HepG2 (cell line): ENCODE data around the gene OR1I1. TPM values are rescaled to one million over a fixed set of nuclear protein-coding genes. Genes with fewer than 3 reads are reported as not detected.

ENCODE experiments used
- ATF2 ChIP-seq: sonication (generic); formaldehyde crosslinking; IDR thresholded peaks from 2 replicates; pipeline ENCODE4 v1.4.0; 2020; ENCODE audit warnings: missing genetic modification reagents
- ATF6 ChIP-seq: sonication (generic); formaldehyde crosslinking; conservative IDR thresholded peaks from 2 replicates; pipeline ENCODE4 v1.4.0; 2020; ENCODE audit warnings: missing genetic modification reagents
- CBX1 ChIP-seq: IDR thresholded peaks from one replicate; pipeline ENCODE4 v1.6.1; 2016; ENCODE audit warnings: antibody characterized with exemption, low read depth
- CHD4 ChIP-seq: fragments of 200-600 bp; sonication (generic); IDR thresholded peaks from 2 replicates; pipeline ENCODE4 v1.7.0; 2017; ENCODE audit warnings: mild to moderate bottlenecking, low read length, borderline replicate concordance
- KDM5A ChIP-seq: fragments of 200-600 bp; sonication (generic); IDR thresholded peaks from 2 replicates; pipeline ENCODE4 v1.7.0; 2018; ENCODE audit warnings: antibody characterized with exemption, mild to moderate bottlenecking, low read length, borderline replicate concordance
- LBX2 ChIP-seq: sonication (generic); formaldehyde crosslinking; IDR thresholded peaks from 2 replicates; pipeline ENCODE4 v1.5.0; 2020; ENCODE audit warnings: missing genetic modification reagents, mild to moderate bottlenecking, borderline replicate concordance
- NFKB2 ChIP-seq: sonication (generic); formaldehyde crosslinking; IDR thresholded peaks from 2 replicates; pipeline ENCODE4 v1.4.0; 2020; ENCODE audit warnings: missing genetic modification reagents, borderline replicate concordance
- NFYC ChIP-seq: IDR thresholded peaks from 2 replicates; pipeline ENCODE4 v1.6.1; 2016; ENCODE audit warnings: missing genetic modification reagents, missing compliant biosample characterization
- NR2F6 ChIP-seq, 2 experiments: IDR thresholded peaks; 2 replicates each; pipeline ENCODE4 v1.6.1; 2016; ENCODE audit warnings: antibody characterized with exemption in 1 of 2, mild to moderate bottlenecking in 1 of 2
- PHB2 ChIP-seq: fragments of 450-650 bp; IDR thresholded peaks from 2 replicates; pipeline ENCODE4 v1.6.1; 2018; ENCODE audit not compliant: partially characterized antibody
- RBAK ChIP-seq: sonication (generic); formaldehyde crosslinking; IDR thresholded peaks from 2 replicates; pipeline ENCODE4 v1.5.1; 2020; ENCODE audit warnings: mild to moderate bottlenecking, missing genetic modification reagents
- SIN3A ChIP-seq: IDR thresholded peaks from 2 replicates; pipeline ENCODE4 v1.6.1; 2011; ENCODE audit warnings: low read depth, mild to moderate bottlenecking, control low read depth, low read length, borderline replicate concordance
- SRSF1 ChIP-seq: fragments of 200-400 bp; formaldehyde crosslinking; optimal IDR thresholded peaks from 2 replicates; pipeline ENCODE3; 2017; ENCODE audit warnings: mild to moderate bottlenecking, low read depth, low read length, moderate library complexity
- THAP9 ChIP-seq: sonication (generic); formaldehyde crosslinking; IDR thresholded peaks from 2 replicates; pipeline ENCODE4; 2020; ENCODE audit warnings: missing genetic modification reagents, mild to moderate bottlenecking, borderline replicate concordance
- ZBTB7B ChIP-seq: sonication (generic); formaldehyde crosslinking; IDR thresholded peaks from 2 replicates; pipeline ENCODE4 v1.4.0; 2020; ENCODE audit warnings: missing genetic modification reagents
- ZFP82 ChIP-seq: sonication (generic); formaldehyde crosslinking; IDR thresholded peaks from 2 replicates; pipeline ENCODE4 v1.5.1; 2020; ENCODE audit warnings: mild to moderate bottlenecking, missing genetic modification reagents, borderline replicate concordance
- ZFY ChIP-seq: sonication (generic); formaldehyde crosslinking; IDR thresholded peaks from 2 replicates; pipeline ENCODE4 v1.4.0; 2020; ENCODE audit warnings: missing genetic modification reagents
- ZNF230 ChIP-seq: sonication (generic); formaldehyde crosslinking; IDR thresholded peaks from 2 replicates; pipeline ENCODE4 v1.4.0; 2020; ENCODE audit warnings: mild to moderate bottlenecking, missing genetic modification reagents
- ZNF331 ChIP-seq: sonication (generic); formaldehyde crosslinking; IDR thresholded peaks from 2 replicates; pipeline ENCODE4 v1.4.0; 2020; ENCODE audit warnings: missing genetic modification reagents
- ZNF335 ChIP-seq: sonication (generic); formaldehyde crosslinking; IDR thresholded peaks from 2 replicates; pipeline ENCODE4 v1.4.0; 2020; ENCODE audit warnings: missing genetic modification reagents
- ZNF746 ChIP-seq: sonication (generic); formaldehyde crosslinking; IDR thresholded peaks from 2 replicates; pipeline ENCODE4 v1.8.0; 2022; ENCODE audit warnings: mild to moderate bottlenecking, missing genetic modification reagents
- ZNF83 ChIP-seq: sonication (generic); formaldehyde crosslinking; IDR thresholded peaks from 2 replicates; pipeline ENCODE4 v1.4.0; 2020; ENCODE audit warnings: missing genetic modification reagents, mild to moderate bottlenecking, borderline replicate concordance
- ZSCAN21 ChIP-seq: sonication (generic); formaldehyde crosslinking; IDR thresholded peaks from 2 replicates; pipeline ENCODE4 v1.8.0; 2022; ENCODE audit warnings: mild to moderate bottlenecking, missing genetic modification reagents, moderate library complexity, borderline replicate concordance
- polyA plus RNA-seq, 8 experiments: library from polyadenylated mRNA; depleted of rRNA in 3 of 8; stranded (reverse) in 7 of 8; unstranded in 1 of 8; fragments of >200 nt; fragmentation: Illumina TruSeq in 4 of 8; extraction: Trizol in 4 of 8; gene quantifications; 2 replicates each; pipeline versions ENCODE4 v1.2.1 to v1.2.3, GENCODE V29; 2011 to 2016; ENCODE audit warnings: low read depth in 4 of 8, missing spikeins in 1 of 8, mixed read lengths in 1 of 8; ENCODE audit not compliant: insufficient read depth in 1 of 8
- total RNA-seq, 5 experiments: library from RNA; depleted of rRNA; stranded (reverse); fragments of >200 nt; fragmentation: Illumina TruSeq; extraction: Trizol; gene quantifications; 2 replicates each; pipeline ENCODE4 v1.2.3, GENCODE V29; 2016; ENCODE audit warnings: low read depth in 1 of 5

OR1I1 gene
- total and polyA plus RNA-seq, 2 of the 13 experiments (the other 11 are each of a cell fraction or from before 2014, with no cell fraction given), result not detected

GRCh38 chr19:15125232-15126067 is 43.4 kb downstream of the OR1I1 start (continued):
- peak; percentile 20; the same call in 1 of the 2 replicates for TF ChIP-seq ZNF746 (CRISPR knock-in tag)
- TF ChIP-seq ZNF83 (CRISPR knock-in tag), result peak; percentile 81; the same call in 1 of the 2 replicates
- no peak for TF ChIP-seq ATF6
- TF ChIP-seq SRSF1, result peak; percentile 76
- no peak for TF ChIP-seq ZNF335 (CRISPR knock-in tag)
- peak; percentile 43; the same call in 1 of the 2 replicates for TF ChIP-seq CHD4
- peak; percentile 74; the same call in 1 of the 2 replicates for TF ChIP-seq SIN3A
- no peak for TF ChIP-seq LBX2 (CRISPR knock-in tag)
- TF ChIP-seq PHB2, result no peak
- TF ChIP-seq ZNF331 (CRISPR knock-in tag), result peak; percentile 31
- TF ChIP-seq THAP9 (CRISPR knock-in tag), result peak; percentile 34; the same call in 1 of the 2 replicates
- peak; percentile 89 for TF ChIP-seq NFYC (CRISPR knock-in tag)
- peak; percentile 30 for TF ChIP-seq CBX1
- peak; percentile 91 for TF ChIP-seq ZBTB7B (CRISPR knock-in tag)
- TF ChIP-seq RBAK, result no peak
- TF ChIP-seq ZFY, result peak; percentile 76
- peak; percentile 70; the same call in 1 of the 2 replicates for TF ChIP-seq ZSCAN21 (CRISPR knock-in tag)
- peak; percentile 72 for TF ChIP-seq ATF2 (CRISPR knock-in tag)
- TF ChIP-seq ZFP82 (CRISPR knock-in tag), result peak; percentile 79; the same call in 1 of the 2 replicates
- peak; percentile 65; the same call in 1 of the 2 replicates for TF ChIP-seq NFKB2
- peak; percentile 83 for TF ChIP-seq NR2F6 (IDR thresholded peaks at IDR 0.05)
- peak; percentile 80 for TF ChIP-seq NR2F6 (CRISPR knock-in tag; IDR thresholded peaks at IDR 0.05)
- no peak for TF ChIP-seq ZNF230 (CRISPR knock-in tag)
- 0 out of 2 replicates have a peak, but pooled peaks have one; percentile 14 for TF ChIP-seq KDM5A
